ENCODE results near the gene USP48.
"Not testable (repeated sequence)": the region's sequence is repeated elsewhere in the genome, so short reads cannot be mapped to it uniquely, and the experiment has no call there.

DNA sequence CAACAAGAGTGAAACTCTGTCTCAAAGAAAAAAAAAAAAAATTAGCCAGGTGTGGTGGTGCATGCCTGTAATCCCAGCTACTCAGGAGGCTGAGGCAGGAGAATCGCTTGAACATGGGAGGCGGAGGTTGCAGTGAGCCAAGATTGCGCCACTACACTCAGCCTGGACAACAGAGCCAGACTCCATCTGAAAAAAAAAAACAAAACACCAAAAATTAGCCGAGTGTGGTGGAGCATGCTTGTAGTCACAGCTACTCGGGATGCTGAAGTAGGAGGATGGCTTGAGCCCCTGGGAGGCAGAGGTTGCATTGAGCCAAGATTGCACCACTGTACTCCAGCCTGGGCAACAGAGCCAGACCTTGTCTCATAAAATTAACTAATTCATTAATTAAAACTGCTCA is 6.0 kb downstream of the USP48 start:
- not testable (repeated sequence) for TF ChIP-seq CTCF (tag by site-specific recombination; IDR thresholded peaks at IDR 0.05); ZNF274 (IDR thresholded peaks at IDR 0.05; ENCODE audit: low read length); ZNF274 (tag by site-specific recombination; IDR thresholded peaks at IDR 0.05; ENCODE audit: borderline replicate concordance); KLF1 (tag by site-specific recombination; IDR thresholded peaks at IDR 0.05); ZNF692 (tag by site-specific recombination; IDR thresholded peaks at IDR 0.05); ZNF423 (tag by site-specific recombination; IDR thresholded peaks at IDR 0.05)
